Urinary bladder (tissue), 4 donors: ENCODE results near the gene NFILZ. TPM values are rescaled to one million over a fixed set of nuclear protein-coding genes. Genes with fewer than 3 reads are reported as not detected.

Experiments
- DNase-seq: peaks from one replicate; pipeline ENCODE4 v3.0.0-alpha.2; 2015; ENCODE audit errors: extremely low spot score
- H3K27ac ChIP-seq: one replicate; pipeline ENCODE4 v1.5.1; 2013; ENCODE audit warnings: low read depth, mild to moderate bottlenecking, moderate library complexity
- H3K36me3 ChIP-seq: one replicate; pipeline ENCODE4 v1.6.1; 2013; ENCODE audit warnings: mild to moderate bottlenecking, moderate library complexity; ENCODE audit not compliant: insufficient read depth
- H3K4me1 ChIP-seq: one replicate; pipeline ENCODE4 v1.6.1; 2013; ENCODE audit warnings: mild to moderate bottlenecking, moderate library complexity; ENCODE audit not compliant: insufficient read depth
- H3K4me3 ChIP-seq: one replicate; pipeline ENCODE4 v1.5.1; 2013; ENCODE audit warnings: low read depth, low read length
- WGBS: extraction: QIAGEN DNeasy Blood & Tissue Kit; methylation state at CpG from one replicate; pipeline ENCODE4 v1.1.7; 2013; 5-methylcytosine and 5-hydroxymethylcytosine counted together
- polyA plus RNA-seq: library from polyadenylated mRNA; stranded (reverse); fragments of 200-250 nt; gene quantifications from one replicate; pipeline ENCODE4 v1.2.3, GENCODE V29; 2013
- total RNA-seq: library from RNA; depleted of rRNA; stranded (reverse); fragments of >200 nt; gene quantifications from one replicate; pipeline ENCODE4 v1.2.3, GENCODE V29; 2014
- donor health status: healthy with polysubstance abuse.
- donor health status: healthy.

Gene NFILZ
- total and polyA plus RNA-seq, 2 donors: not detected

DNA sequence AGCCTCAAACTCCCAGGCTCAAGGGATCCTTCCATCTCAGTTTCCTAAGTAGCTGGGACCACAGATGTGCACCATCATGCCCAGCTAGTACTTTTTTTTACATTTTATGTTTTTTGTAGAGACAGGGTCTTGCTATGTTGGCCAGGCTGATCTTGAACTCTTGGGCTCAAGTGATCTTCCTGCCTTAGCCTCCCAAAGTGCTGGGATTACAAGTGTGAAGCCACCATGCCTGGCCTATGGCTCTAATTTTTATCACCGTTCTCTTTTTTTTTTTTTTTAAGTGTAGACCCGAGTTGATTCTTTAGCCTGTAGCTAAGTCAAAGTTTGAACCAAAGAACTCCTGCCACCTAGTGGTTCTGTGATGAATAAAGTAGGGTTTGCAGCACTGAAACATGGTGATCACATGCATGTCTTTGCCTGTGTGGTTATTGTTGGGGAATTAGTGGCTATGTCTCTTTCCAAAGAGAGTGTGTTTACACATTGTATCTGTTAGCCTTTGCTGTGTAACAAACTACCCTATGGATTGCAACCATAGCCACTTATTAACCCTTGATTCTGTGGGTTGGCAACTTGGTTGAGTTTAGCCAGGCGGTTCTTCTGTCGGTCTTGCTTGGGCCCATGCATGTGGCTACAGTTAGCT, 11.6 kb downstream of the NFILZ start:
- DNase-seq: no peak
- WGBS: 50% methylated on average over 4 of the region's 4 CpGs
- Histone ChIP-seq H3K4me1 (no peaks in the 10 kb centered on the region), H3K36me3 (no peaks in the 10 kb centered on the region), H3K27ac (no peak overlapping the region), H3K4me3 (no peak overlapping the region)

DNA sequence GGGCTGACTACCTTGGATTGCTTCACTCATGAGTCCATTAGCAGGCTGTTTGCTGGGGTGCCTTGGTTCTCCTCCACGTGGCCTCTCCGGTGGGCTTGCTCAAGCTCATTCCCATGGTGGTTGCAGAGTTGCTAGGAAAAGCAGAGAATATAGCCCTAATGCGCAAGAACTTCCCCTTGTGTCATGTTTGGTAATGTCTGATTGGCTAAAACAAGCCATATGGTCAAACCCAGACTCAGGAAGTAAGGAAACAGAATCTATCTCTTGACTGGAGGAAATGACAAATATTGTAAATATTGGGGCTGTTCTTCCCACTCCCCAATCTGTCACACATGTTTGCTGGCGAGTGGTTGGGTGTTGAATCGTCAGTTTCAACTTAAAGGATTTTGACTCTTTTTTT, 12.1 kb downstream of the NFILZ start:
- Histone ChIP-seq H3K4me1 (no peaks in the 10 kb centered on the region), H3K27ac (no peak overlapping the region), H3K4me3 (no peak overlapping the region), H3K36me3 (no peaks in the 10 kb centered on the region)
- DNase-seq: no peak
- 82% methylated on average over 5 of the region's 5 CpGs for WGBS

DNA sequence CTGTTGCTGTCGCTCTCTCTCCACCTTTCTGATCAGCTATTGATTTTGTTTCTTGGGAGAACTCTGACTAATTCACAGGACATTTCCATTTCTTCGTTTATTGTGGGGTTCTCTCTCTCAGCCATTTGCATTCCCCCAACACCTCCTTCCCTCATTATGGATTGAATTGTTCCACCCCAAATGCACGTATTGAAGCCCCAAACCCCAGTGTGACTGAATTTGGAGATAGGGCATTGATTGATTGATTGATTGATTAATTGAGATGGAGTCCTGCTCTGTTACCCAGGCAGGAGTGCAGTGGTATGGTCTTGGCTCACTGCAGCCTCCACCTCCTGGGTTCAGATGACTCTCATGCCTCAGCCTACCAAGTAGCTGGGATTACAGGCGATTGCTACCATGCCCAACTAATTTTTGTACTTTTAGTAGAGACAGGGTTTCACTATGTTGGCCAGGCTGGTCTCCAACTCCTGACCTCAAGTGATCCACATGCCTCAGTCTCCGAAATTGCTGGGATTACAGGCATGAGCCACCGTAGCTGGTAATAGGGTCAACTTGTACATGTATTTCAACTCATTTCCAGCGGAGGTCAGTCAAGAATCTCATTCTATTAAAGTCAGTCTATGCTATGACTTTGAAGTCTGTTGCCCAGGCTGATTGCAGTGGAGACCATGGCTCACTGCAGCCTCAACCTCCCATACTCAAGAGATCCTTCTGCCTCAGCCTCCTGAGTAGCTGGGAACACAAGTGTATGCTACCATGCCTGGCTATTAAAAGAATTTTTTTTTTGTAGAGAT, 13.6 kb downstream of the NFILZ start:
- H3K27ac ChIP-seq: no peak overlapping the region
- DNase-seq: no peak
- H3K4me1 ChIP-seq: no peaks in the 10 kb centered on the region
- no peak overlapping the region for H3K4me3 ChIP-seq
- no peaks in the 10 kb centered on the region for H3K36me3 ChIP-seq
- WGBS: 70% methylated on average over 7 of the region's 7 CpGs

DNA sequence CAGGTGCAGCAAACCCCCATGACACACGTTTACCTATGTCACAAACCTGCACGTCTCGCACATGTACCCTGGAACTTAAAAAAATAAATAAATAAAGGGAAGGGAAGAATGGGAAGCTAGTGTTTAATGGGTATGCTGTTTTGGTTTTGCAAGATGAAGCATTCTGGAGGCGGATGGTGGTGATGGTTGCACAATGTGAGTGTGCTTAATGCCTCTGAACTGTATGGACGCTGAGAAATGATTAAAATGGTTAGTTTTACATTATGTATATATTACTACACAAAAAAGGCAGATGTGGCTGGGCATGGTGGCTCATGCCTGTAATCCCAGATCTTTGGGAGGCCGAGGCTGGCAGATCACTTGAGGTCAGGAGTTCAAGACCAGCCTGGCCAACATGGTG, 17.8 kb downstream of the NFILZ start:
- no peak overlapping the region for H3K27ac ChIP-seq
- no peak for DNase-seq
- no peak overlapping the region for H3K4me3 ChIP-seq
- no peaks in the 10 kb centered on the region for H3K36me3 ChIP-seq
- WGBS: 80% methylated on average over 6 of the region's 6 CpGs
- no peaks in the 10 kb centered on the region for H3K4me1 ChIP-seq

DNA sequence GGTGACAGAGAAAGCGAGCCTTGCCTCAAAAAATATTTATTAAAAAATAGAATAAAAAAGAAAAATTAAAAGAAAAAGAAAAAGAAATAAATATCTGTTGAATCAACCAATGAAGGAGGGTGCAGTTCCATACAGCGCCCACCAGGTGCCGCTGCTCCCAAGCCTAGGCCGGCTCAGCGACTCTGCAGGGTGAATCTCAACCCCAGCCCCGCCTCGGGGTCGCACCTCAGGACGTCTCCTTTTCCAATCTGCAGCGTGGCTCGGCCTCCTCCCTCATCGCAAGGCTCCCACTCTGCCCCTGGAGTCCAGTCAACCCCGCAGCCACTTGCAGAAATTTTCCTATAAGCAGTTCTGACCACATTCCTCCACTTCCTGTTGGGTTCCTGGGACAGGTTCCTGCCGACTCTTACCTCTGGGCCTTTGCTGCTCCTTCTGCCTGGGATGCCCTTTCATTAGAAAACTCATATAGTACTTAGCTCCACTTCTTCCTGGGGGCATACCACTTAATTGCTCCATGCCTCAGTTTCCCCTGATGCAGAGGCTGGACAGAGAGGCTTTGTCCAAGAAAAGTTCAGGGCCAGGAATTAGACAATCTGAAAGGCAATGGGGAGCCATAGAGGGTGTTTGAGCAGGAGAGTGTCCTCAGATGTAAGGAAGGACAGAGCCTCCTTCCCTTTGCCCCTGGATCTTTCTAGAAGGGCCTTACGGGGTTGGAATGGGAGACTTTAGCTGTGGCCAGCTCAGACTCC, 24.3 kb downstream of the NFILZ start:
- no peaks in the 10 kb centered on the region for H3K4me1 ChIP-seq
- DNase-seq: no peak
- WGBS: 5% methylated on average over 15 of the region's 15 CpGs

DNA sequence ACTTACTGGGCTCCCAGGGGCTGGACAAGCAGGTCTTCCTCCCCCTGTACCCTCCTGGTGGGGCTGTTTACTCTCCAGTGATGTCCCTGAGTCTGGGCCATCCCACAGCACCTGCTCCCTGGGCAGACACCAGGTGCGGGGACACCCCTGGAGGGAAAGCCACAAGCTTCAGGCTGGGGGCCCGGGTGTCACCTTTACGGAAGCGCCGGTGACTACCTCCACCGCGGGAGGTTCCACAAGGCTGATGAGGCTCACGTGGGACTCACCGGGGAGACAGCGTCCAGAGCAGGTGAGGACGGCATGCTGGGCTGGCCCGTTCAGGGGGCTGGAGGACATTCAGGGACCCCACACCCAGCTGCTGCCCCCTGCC, 24.9 kb downstream of the NFILZ start:
- H3K36me3 ChIP-seq: no peaks in the 10 kb centered on the region
- no peak for DNase-seq
- no peak overlapping the region for H3K27ac ChIP-seq
- WGBS: 73% methylated on average over 12 of the region's 12 CpGs
- no peak overlapping the region for H3K4me3 ChIP-seq
- H3K4me1 ChIP-seq: no peaks in the 10 kb centered on the region

More for the DNA sequence above, 24.3 kb downstream of the NFILZ start:
- no peak overlapping the region for H3K4me3 ChIP-seq
- no peaks in the 10 kb centered on the region for H3K36me3 ChIP-seq
- H3K27ac ChIP-seq: no peak overlapping the region

DNA sequence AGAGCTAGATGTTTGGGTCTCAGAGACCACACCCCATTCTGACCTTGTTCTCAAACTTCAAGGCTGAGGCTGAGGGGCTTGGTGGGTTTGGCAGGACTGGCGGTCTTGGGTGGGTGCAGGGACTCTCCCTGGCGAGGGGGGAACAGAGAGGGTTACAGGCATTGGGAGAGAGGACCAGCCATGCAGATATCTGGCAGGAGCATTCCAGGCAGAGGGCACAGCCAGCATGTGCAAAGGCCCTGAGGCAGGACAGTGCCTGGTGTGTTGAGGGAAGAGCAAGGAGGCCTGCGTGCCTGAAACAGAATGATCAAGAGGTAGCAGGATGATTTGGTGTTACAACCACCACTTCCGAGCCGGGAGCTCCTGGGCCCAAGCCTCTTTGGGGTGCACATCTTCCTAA, 27.4 kb downstream of the NFILZ start:
- no peaks in the 10 kb centered on the region for H3K4me1 ChIP-seq
- no peaks in the 10 kb centered on the region for H3K36me3 ChIP-seq
- 74% methylated on average over 5 of the region's 5 CpGs for WGBS
- DNase-seq: no peak
- no peak overlapping the region for H3K4me3 ChIP-seq
- H3K27ac ChIP-seq: no peak overlapping the region

DNA sequence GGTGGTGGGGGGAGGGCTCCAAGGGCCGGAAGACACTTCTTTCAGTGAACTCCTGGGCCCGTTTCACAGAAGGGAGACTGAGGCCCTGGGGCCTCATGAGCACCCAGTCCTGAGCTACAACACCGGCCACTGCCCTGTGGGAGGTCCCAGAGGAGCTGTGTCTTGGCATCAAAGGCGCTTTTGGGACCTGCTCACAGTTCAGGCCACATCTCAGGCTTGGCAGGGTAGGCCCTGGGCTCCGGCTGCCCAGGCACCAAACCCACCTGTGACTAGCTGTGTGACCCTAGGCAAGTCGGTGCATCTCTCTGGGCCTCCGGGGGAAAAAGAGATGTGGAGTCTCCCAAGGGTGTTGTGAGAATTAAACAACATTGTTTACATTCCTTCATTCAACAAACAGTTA, 29.5 kb downstream of the NFILZ start:
- H3K4me1 ChIP-seq: no peaks in the 10 kb centered on the region
- no peak overlapping the region for H3K27ac ChIP-seq
- WGBS: 75% methylated on average over 7 of the region's 7 CpGs
- no peaks in the 10 kb centered on the region for H3K36me3 ChIP-seq
- no peak overlapping the region for H3K4me3 ChIP-seq
- DNase-seq: no peak

DNA sequence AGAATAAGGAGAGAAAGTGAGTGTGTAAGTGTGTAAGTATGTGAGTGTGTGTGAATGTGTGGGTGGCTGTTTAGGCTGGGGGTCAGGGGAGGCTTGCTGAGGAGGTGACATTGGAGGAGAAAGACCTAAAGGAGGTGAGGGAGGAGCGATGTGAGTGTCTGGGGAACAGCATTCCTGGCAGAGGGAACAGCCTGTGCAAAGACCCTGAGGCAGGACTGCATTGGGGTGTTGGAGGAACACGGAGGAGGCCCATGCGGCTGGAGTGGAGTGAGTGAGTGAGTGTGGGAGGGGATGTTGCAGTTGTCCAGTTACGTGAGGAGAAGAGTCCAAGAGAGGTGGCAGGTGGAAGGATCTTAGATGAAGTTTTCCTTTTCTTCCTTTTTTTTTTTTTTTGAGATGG, 31.8 kb downstream of the NFILZ start:
- Histone ChIP-seq H3K27ac (no peak overlapping the region), H3K36me3 (no peaks in the 10 kb centered on the region), H3K4me1 (no peaks in the 10 kb centered on the region), H3K4me3 (no peak overlapping the region)
- DNase-seq: no peak
- WGBS: 87% methylated on average over 4 of the region's 4 CpGs

DNA sequence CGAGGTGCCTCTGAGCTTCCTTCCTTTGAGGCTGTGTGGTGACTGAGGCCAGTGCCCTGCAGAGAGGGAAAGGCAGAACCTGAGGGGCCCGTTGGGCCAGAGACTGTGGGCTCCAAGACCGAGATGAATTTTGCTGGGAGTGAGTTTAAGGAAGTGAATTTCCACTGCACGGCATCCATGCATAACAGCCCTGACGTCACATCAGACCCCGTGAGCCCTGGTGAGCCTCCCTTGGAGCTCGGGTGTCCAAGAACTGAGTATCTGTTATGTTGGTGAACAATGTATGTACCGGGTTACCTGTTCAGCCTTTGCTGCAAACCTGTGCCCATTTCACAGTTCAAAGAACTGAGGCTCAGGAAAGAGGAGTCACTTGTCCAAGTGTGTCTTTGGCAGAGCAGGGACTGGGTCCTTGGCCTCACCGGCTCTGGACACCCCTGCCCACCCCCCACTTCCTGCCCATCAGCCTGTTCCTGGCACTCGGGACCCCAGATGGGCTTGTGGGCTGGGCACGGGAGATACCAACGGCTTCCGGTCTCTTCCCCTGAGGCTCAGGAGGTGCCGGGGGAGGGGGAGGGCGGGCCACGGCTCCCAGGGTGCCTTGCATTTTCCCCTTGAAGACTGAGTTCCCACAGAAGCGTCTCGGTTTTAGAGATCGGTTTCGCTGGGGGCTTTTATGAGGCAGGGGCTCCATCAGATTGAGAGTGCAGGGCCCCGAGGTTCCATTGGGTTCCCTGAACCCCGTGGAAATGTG, 33.7 kb downstream of the NFILZ start:
- no peak overlapping the region for H3K27ac ChIP-seq
- H3K4me3 ChIP-seq: no peak overlapping the region
- no peaks in the 10 kb centered on the region for H3K36me3 ChIP-seq
- WGBS: 33% methylated on average over 22 of the region's 22 CpGs
- DNase-seq: no peak
- H3K4me1 ChIP-seq: no peaks in the 10 kb centered on the region

DNA sequence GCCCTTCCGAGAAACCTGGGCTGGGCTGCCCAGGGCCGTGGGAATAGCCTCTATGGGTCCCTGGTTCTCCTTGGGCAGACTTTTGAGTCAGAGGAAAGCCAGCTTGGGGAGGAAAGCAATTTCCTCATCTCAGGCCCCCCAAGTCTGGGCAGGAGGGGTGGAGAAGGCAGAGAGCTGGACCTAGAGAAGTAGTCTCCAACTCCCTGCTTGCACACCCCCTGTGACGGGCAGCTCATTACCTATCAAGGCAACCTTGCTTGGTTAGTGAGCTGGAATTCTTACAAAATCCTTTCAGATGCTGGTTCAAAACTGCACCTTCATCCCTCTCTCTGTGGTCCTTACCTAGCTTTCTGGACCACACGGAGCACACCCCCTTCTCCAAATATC, 34.2 kb downstream of the NFILZ start:
- DNase-seq: no peak
- Histone ChIP-seq H3K4me3 (no peak overlapping the region), H3K27ac (no peak overlapping the region), H3K36me3 (no peaks in the 10 kb centered on the region), H3K4me1 (no peaks in the 10 kb centered on the region)
- WGBS: 72% methylated on average over 4 of the region's 4 CpGs

DNA sequence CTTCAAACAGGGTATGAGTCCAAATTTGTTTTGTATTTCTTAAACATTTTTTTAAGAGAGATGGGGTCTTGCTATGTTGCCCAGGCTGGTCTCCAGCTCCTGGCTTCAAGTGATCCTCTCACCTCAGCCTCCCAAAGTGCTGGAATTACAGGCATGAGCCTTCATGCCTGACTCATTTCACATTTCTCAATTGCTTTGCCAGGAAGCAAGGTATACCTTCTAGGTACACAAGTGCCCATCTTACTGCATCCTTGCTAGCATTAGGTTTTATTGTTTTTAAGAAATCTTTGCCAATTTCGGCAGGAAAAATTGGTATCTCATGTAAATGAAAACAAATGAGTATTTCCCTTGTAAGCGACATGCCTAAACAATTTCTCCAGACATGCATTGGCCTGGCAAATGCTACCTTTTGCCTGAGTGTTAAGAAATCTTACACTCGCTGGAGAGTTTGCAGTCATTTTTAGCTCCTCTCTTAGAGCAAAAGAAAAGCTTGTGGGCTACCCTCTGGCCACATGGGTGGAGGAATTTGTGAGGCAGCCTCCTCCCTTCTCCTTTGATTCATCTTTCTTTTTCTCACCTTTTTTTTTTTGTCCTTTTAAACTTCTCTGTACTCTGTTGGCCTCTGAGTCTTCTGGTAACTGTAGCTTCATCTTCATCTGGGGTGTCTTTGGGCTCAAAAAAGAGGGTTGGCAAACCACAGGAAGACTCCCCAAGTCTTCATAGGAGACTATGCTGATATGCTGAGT, 35.2 kb downstream of the NFILZ start:
- H3K36me3 ChIP-seq: no peaks in the 10 kb centered on the region
- H3K4me3 ChIP-seq: no peak overlapping the region
- WGBS: 85% methylated on average over 3 of the region's 3 CpGs
- DNase-seq: no peak
- no peak overlapping the region for H3K27ac ChIP-seq
- H3K4me1 ChIP-seq: no peaks in the 10 kb centered on the region

DNA sequence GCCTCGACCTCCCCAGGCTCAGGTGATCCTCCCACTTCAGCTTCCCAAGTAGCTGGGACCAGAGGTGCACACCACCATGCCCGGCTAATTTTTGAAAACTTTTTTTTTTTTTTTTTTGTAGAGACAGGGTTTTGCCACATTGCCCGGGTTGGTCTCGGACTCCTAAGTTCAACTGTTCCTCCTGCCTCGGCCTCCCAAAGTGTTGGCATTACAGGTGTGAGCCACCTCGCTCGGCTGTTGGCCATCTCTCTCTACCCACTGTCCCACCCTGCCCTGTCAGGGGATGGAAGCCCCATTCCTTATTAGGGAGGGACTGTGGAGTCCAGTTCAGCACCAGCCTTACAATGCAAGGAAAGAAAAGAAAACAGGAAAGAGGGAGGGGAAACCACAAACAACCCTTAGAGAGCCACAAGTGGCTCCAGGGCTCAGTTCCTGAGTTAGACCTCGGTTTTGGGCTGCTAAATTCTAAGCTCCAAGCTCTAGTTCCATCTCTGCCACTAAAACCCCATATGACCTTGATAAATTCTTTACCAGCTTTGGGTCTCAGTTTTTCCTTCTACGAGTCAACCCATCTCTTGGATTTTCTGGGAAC, 36.5 kb downstream of the NFILZ start:
- Histone ChIP-seq H3K36me3 (no peaks in the 10 kb centered on the region), H3K4me1 (no peaks in the 10 kb centered on the region), H3K27ac (no peak overlapping the region), H3K4me3 (no peak overlapping the region)
- 72% methylated on average over 9 of the region's 9 CpGs for WGBS
- no peak for DNase-seq
